ENCODE results near the gene L3HYPDH.

- TF ChIP-seq POLR2A (IDR thresholded peaks at IDR 0.05), result no peak
- no peak for TF ChIP-seq CTCF (IDR thresholded peaks at IDR 0.05)
Measured at GRCh38 chr14:59425322-59425935, 58.8 kb downstream of the L3HYPDH start.
